ENCODE data around the gene PDE4D. TPM values are rescaled to one million over a fixed set of nuclear protein-coding genes. Genes with fewer than 3 reads are reported as not detected.

Gene PDE4D
- total RNA-seq, 1 donor from 2014 or later: 39.2 TPM

GRCh38 chr5:59354274-59354673 is 539.3 kb downstream of the PDE4D start:
- no peak overlapping the region for H3K4me3 ChIP-seq (ENCODE audit: low read depth, low read length)
- no peaks in the 10 kb centered on the region for H3K27me3 ChIP-seq (ENCODE audit: control insufficient read depth, insufficient read depth, low read length)
- H3K36me3 ChIP-seq (ENCODE audit: control insufficient read depth, insufficient read depth, low read length): no peaks in the 10 kb centered on the region
- no peak for DNase-seq (ENCODE audit: low read depth)
- TF ChIP-seq CTCF (IDR thresholded peaks at IDR 0.05; ENCODE audit: insufficient read depth, low read length, poor library complexity, severe bottlenecking): no peak

- no peak for DNase-seq (ENCODE audit: low read depth)
- Histone ChIP-seq H3K4me3 (ENCODE audit: low read depth, low read length) (no peak overlapping the region), H3K27me3 (ENCODE audit: control insufficient read depth, insufficient read depth, low read length) (no peaks in the 10 kb centered on the region), H3K36me3 (ENCODE audit: control insufficient read depth, insufficient read depth, low read length) (no peaks in the 10 kb centered on the region)
- no peak for TF ChIP-seq CTCF (IDR thresholded peaks at IDR 0.05; ENCODE audit: insufficient read depth, low read length, poor library complexity, severe bottlenecking)
Measured at GRCh38 chr5:59351076-59351794, 542.3 kb downstream of the PDE4D start.

- no peak for DNase-seq (ENCODE audit: low read depth)
- no peaks in the 10 kb centered on the region for H3K36me3 ChIP-seq (ENCODE audit: control insufficient read depth, insufficient read depth, low read length)
- H3K27me3 ChIP-seq (ENCODE audit: control insufficient read depth, insufficient read depth, low read length): no peaks in the 10 kb centered on the region
- TF ChIP-seq CTCF (IDR thresholded peaks at IDR 0.05; ENCODE audit: insufficient read depth, low read length, poor library complexity, severe bottlenecking): no peak
- no peak overlapping the region for H3K4me3 ChIP-seq (ENCODE audit: low read depth, low read length)
Measured at GRCh38 chr5:59348189-59348588, 545.3 kb downstream of the PDE4D start.

DNA sequence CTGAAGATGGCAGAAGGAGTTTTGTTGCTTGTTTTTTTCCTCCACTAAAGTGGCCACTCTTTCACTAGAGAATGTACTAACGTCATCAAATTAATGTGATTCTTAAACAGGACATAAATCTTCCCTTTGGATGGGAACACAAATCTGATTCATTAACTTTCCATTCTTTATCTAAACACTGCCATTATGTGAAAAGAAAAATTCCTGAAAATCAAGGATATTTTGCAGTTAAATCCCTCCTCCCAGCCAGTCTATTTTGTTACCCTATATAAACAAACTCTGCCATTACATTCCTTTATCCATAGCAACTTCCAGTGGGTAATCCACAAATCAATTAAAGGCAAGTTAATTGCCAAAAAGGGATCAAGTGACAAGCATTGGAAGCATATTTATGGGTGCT is 546.5 kb downstream of the PDE4D start:
- no peaks in the 10 kb centered on the region for H3K27me3 ChIP-seq (ENCODE audit: control insufficient read depth, insufficient read depth, low read length)
- H3K36me3 ChIP-seq (ENCODE audit: control insufficient read depth, insufficient read depth, low read length): no peaks in the 10 kb centered on the region
- DNase-seq (ENCODE audit: low read depth): no peak
- no peak overlapping the region for H3K4me3 ChIP-seq (ENCODE audit: low read depth, low read length)
- no peak for TF ChIP-seq CTCF (IDR thresholded peaks at IDR 0.05; ENCODE audit: insufficient read depth, low read length, poor library complexity, severe bottlenecking)

GRCh38 chr5:59346514-59346913 is 547.0 kb downstream of the PDE4D start:
- H3K4me3 ChIP-seq (ENCODE audit: low read depth, low read length): no peak overlapping the region
- no peak for TF ChIP-seq CTCF (IDR thresholded peaks at IDR 0.05; ENCODE audit: insufficient read depth, low read length, poor library complexity, severe bottlenecking)
- no peaks in the 10 kb centered on the region for H3K27me3 ChIP-seq (ENCODE audit: control insufficient read depth, insufficient read depth, low read length)
- DNase-seq (ENCODE audit: low read depth): no peak
- no peaks in the 10 kb centered on the region for H3K36me3 ChIP-seq (ENCODE audit: control insufficient read depth, insufficient read depth, low read length)

GRCh38 chr5:59342181-59342580 is 551.3 kb downstream of the PDE4D start:
- no peaks in the 10 kb centered on the region for H3K27me3 ChIP-seq (ENCODE audit: control insufficient read depth, insufficient read depth, low read length)
- TF ChIP-seq CTCF (IDR thresholded peaks at IDR 0.05; ENCODE audit: insufficient read depth, low read length, poor library complexity, severe bottlenecking): no peak
- no peak for DNase-seq (ENCODE audit: low read depth)
- no peak overlapping the region for H3K4me3 ChIP-seq (ENCODE audit: low read depth, low read length)
- no peaks in the 10 kb centered on the region for H3K36me3 ChIP-seq (ENCODE audit: control insufficient read depth, insufficient read depth, low read length)

Measured in kidney epithelial cell (primary cell).